Mesenchymal stem cell (in vitro differentiated cells and primary cell): ENCODE measurements around the gene PI4KA.

Source experiments
- DNase-seq: peaks from one replicate; pipeline ENCODE4 v3.0.0-alpha.2; 2013
- H2AFZ ChIP-seq: one replicate; pipeline ENCODE4 v1.6.1; 2013; ENCODE audit warnings: low read depth, mild to moderate bottlenecking, control low read depth, inconsistent platforms, low read length, moderate library complexity
- H2AK5ac ChIP-seq: 2 replicates; pipeline ENCODE4 v1.6.1; 2013; ENCODE audit warnings: low read length, moderate library complexity, mild to moderate bottlenecking, inconsistent platforms; ENCODE audit not compliant: severe bottlenecking
- H2BK120ac ChIP-seq: one replicate; pipeline ENCODE4 v1.6.1; 2013; ENCODE audit warnings: low read depth, mild to moderate bottlenecking, inconsistent platforms, low read length, moderate library complexity
- H2BK12ac ChIP-seq, 2 experiments: one replicate each; pipeline ENCODE4 v1.6.1; 2013; ENCODE audit warnings: inconsistent platforms in 2 of 2, low read length in 2 of 2, mild to moderate bottlenecking in 2 of 2, moderate library complexity in 2 of 2, control low read depth in 1 of 2
- H2BK15ac ChIP-seq: one replicate; pipeline ENCODE4 v1.6.1; 2013; ENCODE audit warnings: mild to moderate bottlenecking, low read depth, inconsistent platforms; ENCODE audit not compliant: poor library complexity, severe bottlenecking
- H2BK5ac ChIP-seq: 2 replicates; pipeline ENCODE4 v1.6.1; 2013; ENCODE audit warnings: low read depth, mild to moderate bottlenecking, low read length, control low read depth, inconsistent platforms; ENCODE audit not compliant: poor library complexity, severe bottlenecking
- H3K14ac ChIP-seq, 2 experiments: one replicate each; pipeline ENCODE4 v1.6.1; 2013; ENCODE audit warnings: inconsistent platforms in 2 of 2, low read length in 2 of 2, control low read depth in 1 of 2, mild to moderate bottlenecking in 1 of 2, moderate library complexity in 1 of 2
- H3K18ac ChIP-seq, 2 experiments: one replicate each; pipeline ENCODE4 v1.6.1; 2013; ENCODE audit warnings: inconsistent platforms in 2 of 2, low read length in 2 of 2, control low read depth in 1 of 2, low read depth in 1 of 2, mild to moderate bottlenecking in 1 of 2
- H3K23ac ChIP-seq, 2 experiments: one replicate each; pipeline ENCODE4 v1.6.1; 2013; ENCODE audit warnings: inconsistent platforms in 2 of 2, low read length in 2 of 2, mild to moderate bottlenecking in 2 of 2, moderate library complexity in 2 of 2, control low read depth in 1 of 2
- H3K27ac ChIP-seq: 2 replicates; pipeline ENCODE4 v1.5.1; 2013; ENCODE audit warnings: mild to moderate bottlenecking, moderate library complexity, low read length, control low read depth, inconsistent platforms; ENCODE audit not compliant: poor library complexity, severe bottlenecking
- H3K27me3 ChIP-seq, 2 experiments: 2 replicates each; pipeline versions ENCODE4 v1.6.1 to v1.7.0; 2013; ENCODE audit warnings: low read length in 2 of 2, mild to moderate bottlenecking in 2 of 2, moderate library complexity in 2 of 2, control low read depth in 1 of 2, inconsistent platforms in 1 of 2; ENCODE audit not compliant: control insufficient read depth in 1 of 2, insufficient read depth in 1 of 2
- H3K36me3 ChIP-seq, 2 experiments: 2 replicates each; pipeline versions ENCODE4 v1.6.1 to v1.7.0; 2013; ENCODE audit warnings: low read length in 2 of 2, control low read depth in 1 of 2, inconsistent platforms in 1 of 2, low read depth in 1 of 2, mild to moderate bottlenecking in 1 of 2; ENCODE audit not compliant: insufficient read depth in 2 of 2, control insufficient read depth in 1 of 2
- H3K4ac ChIP-seq, 2 experiments: one replicate each; pipeline ENCODE4 v1.6.1; 2013; ENCODE audit warnings: inconsistent platforms in 2 of 2, low read length in 2 of 2, mild to moderate bottlenecking in 2 of 2, moderate library complexity in 2 of 2, control low read depth in 1 of 2, low read depth in 1 of 2
- H3K4me1 ChIP-seq: 2 replicates; pipeline ENCODE4 v1.6.1; 2013; ENCODE audit warnings: low read depth, low read length, control low read depth; ENCODE audit not compliant: control insufficient read depth, insufficient read depth
- H3K4me2 ChIP-seq: 2 replicates; pipeline ENCODE4 v1.6.1; 2013; ENCODE audit warnings: low read length, mild to moderate bottlenecking, inconsistent platforms; ENCODE audit not compliant: poor library complexity, severe bottlenecking
- H3K4me3 ChIP-seq, 2 experiments: 2 replicates each; pipeline versions ENCODE4 v1.5.1 to v1.7.0; 2013; ENCODE audit warnings: low read length in 2 of 2, mild to moderate bottlenecking in 2 of 2, control low read depth in 1 of 2, low read depth in 1 of 2; ENCODE audit not compliant: insufficient read depth in 1 of 2
- H3K79me1 ChIP-seq: replicated peaks from 2 replicates; pipeline ENCODE4 v1.6.1; 2013; ENCODE audit warnings: mild to moderate bottlenecking, control low read depth, low read length, inconsistent platforms; ENCODE audit not compliant: poor library complexity, severe bottlenecking
- H3K9ac ChIP-seq: 2 replicates; pipeline ENCODE4 v1.7.0; 2013; ENCODE audit warnings: mild to moderate bottlenecking, low read length, moderate library complexity
- H3K9me3 ChIP-seq: 2 replicates; pipeline ENCODE4 v1.7.0; 2013; ENCODE audit warnings: mild to moderate bottlenecking, low read length; ENCODE audit not compliant: control insufficient read depth
- H4K8ac ChIP-seq: one replicate; pipeline ENCODE4 v1.6.1; 2013; ENCODE audit warnings: inconsistent platforms, mild to moderate bottlenecking, low read length, moderate library complexity
- H4K91ac ChIP-seq: one replicate; pipeline ENCODE4 v1.6.1; 2013; ENCODE audit warnings: mild to moderate bottlenecking, low read length, inconsistent platforms
- WGBS: methylation state at CpG from one replicate; pipeline ENCODE4 v1.1.7; 2013; ENCODE audit warnings: mixed read lengths; 5-methylcytosine and 5-hydroxymethylcytosine counted together

The PI4KA gene

DNA sequence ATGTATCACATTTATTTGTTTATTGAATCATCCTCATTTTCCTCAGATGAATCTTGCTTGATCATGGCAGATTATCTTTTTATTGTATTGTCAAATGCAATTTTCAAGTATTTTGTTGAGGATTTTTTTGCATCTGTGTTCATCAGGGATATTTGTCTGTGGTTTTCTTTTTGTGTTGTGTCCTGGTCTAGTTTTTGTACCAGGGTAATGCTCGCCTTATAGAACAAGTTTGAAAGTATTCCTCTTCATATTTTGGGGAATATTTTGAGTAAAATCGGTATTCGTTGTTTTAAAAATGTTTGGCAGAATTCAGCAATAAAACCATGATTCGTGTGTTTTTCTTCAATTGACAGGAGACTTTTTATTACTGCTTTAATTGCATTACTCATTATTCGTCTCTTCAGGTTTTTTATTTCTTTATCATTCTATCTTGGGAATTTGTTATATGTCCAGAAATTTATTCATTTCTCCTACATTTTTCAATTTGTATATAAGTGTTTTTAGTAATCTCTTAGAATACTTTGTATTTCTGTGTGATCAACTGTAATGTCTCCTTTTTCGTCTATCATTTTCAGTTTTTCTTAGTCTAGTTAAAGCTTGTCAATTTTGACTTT, 198.1 kb downstream of the PI4KA start:
- H2AFZ ChIP-seq: no peak overlapping the region
- no peak overlapping the region for H4K8ac ChIP-seq
- no peaks in the 10 kb centered on the region for H3K79me1 ChIP-seq
- H3K18ac ChIP-seq: no peak overlapping the region
- H2BK5ac ChIP-seq: no peak overlapping the region
- no peak overlapping the region for H2AK5ac ChIP-seq
- H3K4me2 ChIP-seq: no peak overlapping the region
- no peaks in the 10 kb centered on the region for H3K4me1 ChIP-seq
- H2BK15ac ChIP-seq: no peak overlapping the region
- H3K14ac ChIP-seq: no peak overlapping the region
- H2BK120ac ChIP-seq: no peak overlapping the region
- H3K9ac ChIP-seq: no peak overlapping the region
- peaks cover 15 to 45% of the 10 kb centered on the region in 2 experiments for H3K27me3 ChIP-seq
- no peak for DNase-seq
- H3K9me3 ChIP-seq: peaks cover 6% of the 10 kb centered on the region
- 95% methylated on average over 4 of the region's 6 CpGs for WGBS
- H3K27ac ChIP-seq: no peak overlapping the region
- H4K91ac ChIP-seq: no peak overlapping the region
- H3K23ac ChIP-seq: no peak overlapping the region
- no peak overlapping the region for H3K4ac ChIP-seq
- H3K4me3 ChIP-seq: no peak overlapping the region
- H2BK12ac ChIP-seq: no peak overlapping the region
- no peaks in the 10 kb centered on the region for H3K36me3 ChIP-seq

DNA sequence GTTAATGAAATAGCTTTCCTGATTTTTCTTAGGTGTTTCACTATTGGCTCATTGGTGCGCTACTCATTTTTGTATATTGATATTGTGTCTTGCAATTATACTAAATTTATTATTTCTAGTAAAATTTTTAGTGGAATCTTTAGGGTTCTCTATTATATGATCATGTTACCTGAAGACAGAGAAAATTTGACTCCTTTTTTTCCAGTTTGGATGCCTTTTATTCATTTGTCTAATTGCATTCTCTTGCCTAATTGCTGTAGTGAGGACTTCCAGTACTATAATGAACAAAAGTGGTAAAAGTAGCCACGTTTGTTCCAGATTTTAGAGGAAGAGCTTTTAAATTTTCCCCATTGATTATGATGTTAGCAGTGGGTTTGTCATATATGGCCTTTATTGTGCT, 198.7 kb downstream of the PI4KA start:
- no peak overlapping the region for H3K4me3 ChIP-seq
- no peak overlapping the region for H2BK120ac ChIP-seq
- no peak overlapping the region for H3K18ac ChIP-seq
- no peak overlapping the region for H3K4ac ChIP-seq
- H2BK15ac ChIP-seq: no peak overlapping the region
- H3K4me1 ChIP-seq: no peaks in the 10 kb centered on the region
- H3K27ac ChIP-seq: no peak overlapping the region
- no peak overlapping the region for H4K91ac ChIP-seq
- no peak for DNase-seq
- no peak overlapping the region for H3K9ac ChIP-seq
- H2AFZ ChIP-seq: no peak overlapping the region
- H2AK5ac ChIP-seq: no peak overlapping the region
- H3K9me3 ChIP-seq: peaks cover 6% of the 10 kb centered on the region
- H4K8ac ChIP-seq: no peak overlapping the region
- 81% methylated on average over 1 of the region's 2 CpGs for WGBS
- peaks cover 15 to 45% of the 10 kb centered on the region in 2 experiments for H3K27me3 ChIP-seq
- no peak overlapping the region for H3K4me2 ChIP-seq
- no peak overlapping the region for H3K23ac ChIP-seq
- no peak overlapping the region for H2BK12ac ChIP-seq
- no peaks in the 10 kb centered on the region for H3K36me3 ChIP-seq
- H3K14ac ChIP-seq: no peak overlapping the region
- H2BK5ac ChIP-seq: no peak overlapping the region
- no peaks in the 10 kb centered on the region for H3K79me1 ChIP-seq

DNA sequence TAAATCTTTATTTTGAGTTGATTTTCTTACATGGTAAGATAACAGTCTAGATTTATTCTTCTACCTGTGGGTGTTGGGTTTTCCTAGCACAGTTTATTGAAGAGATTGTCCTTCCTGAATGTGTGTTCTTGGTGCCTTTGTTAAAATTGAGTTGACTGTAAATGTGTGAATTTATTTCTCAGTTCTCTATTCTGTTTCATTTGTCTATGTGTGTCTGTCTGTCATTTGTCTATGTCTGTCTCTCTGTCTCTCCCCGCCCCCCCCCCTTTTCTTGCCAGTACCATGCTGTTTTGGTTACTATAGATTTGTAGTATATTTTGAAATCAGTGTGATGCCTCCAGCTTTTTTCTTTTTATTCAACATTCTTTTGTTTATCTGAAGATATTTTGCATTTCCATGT, 199.4 kb downstream of the PI4KA start:
- Histone ChIP-seq H2AK5ac (no peak overlapping the region), H2BK12ac (no peak overlapping the region), H3K23ac (no peak overlapping the region), H3K4me1 (no peaks in the 10 kb centered on the region), H3K36me3 (no peaks in the 10 kb centered on the region), H3K18ac (no peak overlapping the region), H3K79me1 (no peaks in the 10 kb centered on the region), H2BK5ac (no peak overlapping the region), H3K4ac (no peak overlapping the region), H3K27ac (no peak overlapping the region), H3K14ac (no peak overlapping the region), H3K27me3 (peaks cover 15 to 45% of the 10 kb centered on the region in 2 experiments), H3K4me2 (no peak overlapping the region), H2BK15ac (no peak overlapping the region), H2AFZ (no peak overlapping the region), H2BK120ac (no peak overlapping the region), H4K91ac (no peak overlapping the region), H3K9me3 (peaks cover 6% of the 10 kb centered on the region), H3K4me3 (no peak overlapping the region), H3K9ac (no peak overlapping the region), H4K8ac (no peak overlapping the region)
- WGBS: no CpG with 5 or more reads among the region's 1 CpG
- DNase-seq: no peak

DNA sequence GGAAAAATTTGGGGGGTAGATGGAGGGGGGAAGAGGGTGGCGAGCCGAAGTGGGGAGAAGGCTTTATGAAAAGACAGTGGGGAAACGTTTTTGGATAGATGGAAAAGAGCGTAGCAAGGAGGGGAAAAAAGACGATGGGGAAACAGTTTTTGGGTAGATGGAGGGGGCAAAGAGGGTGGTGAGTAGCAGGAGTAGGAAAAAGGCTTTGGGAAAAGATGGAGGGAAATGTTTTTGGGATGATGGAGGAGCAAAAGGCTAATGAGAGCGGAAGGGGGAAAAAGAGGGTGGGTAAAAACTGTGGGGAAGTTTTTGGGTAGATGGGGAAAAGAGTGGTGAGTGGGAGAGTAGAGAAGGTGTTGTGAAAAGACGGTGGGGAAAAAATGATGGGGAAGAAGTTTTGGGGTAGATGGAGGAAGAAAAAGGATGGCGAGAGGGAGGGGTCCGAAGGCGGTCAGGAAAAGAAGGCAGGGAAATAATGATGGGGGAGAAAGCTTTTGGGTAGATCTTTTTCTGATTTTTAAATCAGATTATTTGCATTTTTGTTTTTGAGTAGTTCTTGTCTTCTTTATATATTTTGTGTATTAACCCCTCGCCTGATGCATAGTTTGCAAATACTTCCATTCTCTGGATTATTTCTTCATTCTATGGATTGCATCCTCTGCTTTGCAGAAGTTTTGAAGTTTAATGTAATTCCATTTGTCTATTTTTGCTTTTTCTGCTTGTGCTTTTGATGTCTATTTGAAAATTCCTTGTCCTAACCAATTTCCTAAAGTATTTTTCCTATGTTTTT, 200.0 kb downstream of the PI4KA start:
- no peak overlapping the region for H2AFZ ChIP-seq
- H3K4me1 ChIP-seq: no peaks in the 10 kb centered on the region
- H3K4me2 ChIP-seq: no peak overlapping the region
- H3K27ac ChIP-seq: no peak overlapping the region
- no peak overlapping the region for H3K4ac ChIP-seq
- H2BK12ac ChIP-seq: no peak overlapping the region
- H3K9ac ChIP-seq: no peak overlapping the region
- WGBS: 65% methylated on average over 10 of the region's 11 CpGs
- no peak overlapping the region for H2BK15ac ChIP-seq
- no peaks in the 10 kb centered on the region for H3K36me3 ChIP-seq
- no peak overlapping the region for H3K23ac ChIP-seq
- H3K27me3 ChIP-seq: peaks cover 15 to 49% of the 10 kb centered on the region in 2 experiments
- no peak overlapping the region for H2AK5ac ChIP-seq
- no peak overlapping the region for H4K8ac ChIP-seq
- no peak overlapping the region for H2BK120ac ChIP-seq
- H3K14ac ChIP-seq: no peak overlapping the region
- no peak overlapping the region for H3K18ac ChIP-seq
- H4K91ac ChIP-seq: no peak overlapping the region
- peaks cover 6% of the 10 kb centered on the region for H3K9me3 ChIP-seq
- H3K79me1 ChIP-seq: no peaks in the 10 kb centered on the region
- H3K4me3 ChIP-seq: no peak overlapping the region
- no peak overlapping the region for H2BK5ac ChIP-seq
- DNase-seq: no peak
